Smooth muscle cell (in vitro differentiated cells): ENCODE measurements around the gene SPDYA. TPM values are rescaled to one million over a fixed set of nuclear protein-coding genes. Genes with fewer than 3 reads are reported as not detected.

Experiments
- DNase-seq: peaks from one replicate; lab custom pipeline; 2025; ENCODE audit not compliant: unreplicated experiment; lab: John Stamatoyannopoulos, UW
- H2AFZ ChIP-seq: fragments of 200-600 bp; sonication (generic); 2 replicates; pipeline ENCODE4 v1.6.0; 2016; ENCODE audit warnings: antibody characterized with exemption, low read depth, mild to moderate bottlenecking
- H3F3A ChIP-seq: fragments of 200-600 bp; sonication (generic); 2 replicates; pipeline ENCODE4 v1.6.0; 2017; ENCODE audit warnings: antibody characterized with exemption, low read depth
- H3K27ac ChIP-seq: fragments of 200-600 bp; sonication (generic); 2 replicates; pipeline ENCODE4 v1.5.1; 2016; ENCODE audit warnings: low read depth, mild to moderate bottlenecking
- H3K27me3 ChIP-seq: fragments of 200-600 bp; sonication (generic); 2 replicates; pipeline ENCODE4 v1.6.1; 2016; ENCODE audit warnings: low read depth, mild to moderate bottlenecking
- H3K36me3 ChIP-seq: fragments of 200-600 bp; sonication (generic); 2 replicates; pipeline ENCODE4 v1.5.1; 2016; ENCODE audit warnings: low read depth
- H3K4me1 ChIP-seq: fragments of 200-600 bp; sonication (generic); 2 replicates; pipeline ENCODE4 v1.5.1; 2016; ENCODE audit warnings: low read depth
- H3K4me2 ChIP-seq: fragments of 200-600 bp; sonication (generic); 2 replicates; pipeline ENCODE4 v1.6.0; 2016; ENCODE audit warnings: mild to moderate bottlenecking
- H3K4me3 ChIP-seq: fragments of 200-600 bp; sonication (generic); 2 replicates; pipeline ENCODE4 v1.5.1; 2016; ENCODE audit warnings: mild to moderate bottlenecking
- H3K79me2 ChIP-seq: fragments of 200-600 bp; sonication (generic); 2 replicates; pipeline ENCODE4 v1.6.0; 2016; ENCODE audit warnings: low read depth, mild to moderate bottlenecking
- H3K9ac ChIP-seq: fragments of 200-600 bp; sonication (generic); 2 replicates; pipeline ENCODE4 v1.6.0; 2016; ENCODE audit warnings: low read depth
- H3K9me3 ChIP-seq: fragments of 200-600 bp; sonication (generic); replicated peaks from 2 replicates; pipeline ENCODE4 v1.5.1; 2016; ENCODE audit warnings: low read depth
- H4K20me1 ChIP-seq: fragments of 200-600 bp; sonication (generic); 2 replicates; pipeline ENCODE4 v1.6.0; 2016; ENCODE audit warnings: low read depth
- WGBS: methylation state at CpG from one replicate; pipeline ENCODE4 v1.1.7; 2016; ENCODE audit warnings: low lambda C conversion rate; 5-methylcytosine and 5-hydroxymethylcytosine counted together
- polyA plus RNA-seq: library from polyadenylated mRNA; unstranded; fragments of >200 nt; fragmentation: Nextera tagmentation; extraction: Ambion mirVana; gene quantifications from 2 replicates; pipeline ENCODE4 v1.2.1, GENCODE V29; 2016
- total RNA-seq: library from RNA; depleted of rRNA; stranded (reverse); fragments of >200 nt; gene quantifications from 2 replicates; pipeline ENCODE4 v1.2.3, GENCODE V29; 2014
- TF ChIP-seq, protein P1 (sequence below): fragments of 200-600 bp; sonication (generic); IDR thresholded peaks from 2 replicates; pipeline ENCODE4 v1.5.1; 2017; ENCODE audit warnings: borderline replicate concordance, mild to moderate bottlenecking, antibody characterized with exemption; ENCODE audit not compliant: insufficient read depth, poor library complexity, severe bottlenecking

Gene SPDYA
- total RNA-seq (1.2 and 1.9 TPM in 2 replicates), polyA plus RNA-seq (0.56 and 1.9 TPM in 2 replicates)

DNA sequence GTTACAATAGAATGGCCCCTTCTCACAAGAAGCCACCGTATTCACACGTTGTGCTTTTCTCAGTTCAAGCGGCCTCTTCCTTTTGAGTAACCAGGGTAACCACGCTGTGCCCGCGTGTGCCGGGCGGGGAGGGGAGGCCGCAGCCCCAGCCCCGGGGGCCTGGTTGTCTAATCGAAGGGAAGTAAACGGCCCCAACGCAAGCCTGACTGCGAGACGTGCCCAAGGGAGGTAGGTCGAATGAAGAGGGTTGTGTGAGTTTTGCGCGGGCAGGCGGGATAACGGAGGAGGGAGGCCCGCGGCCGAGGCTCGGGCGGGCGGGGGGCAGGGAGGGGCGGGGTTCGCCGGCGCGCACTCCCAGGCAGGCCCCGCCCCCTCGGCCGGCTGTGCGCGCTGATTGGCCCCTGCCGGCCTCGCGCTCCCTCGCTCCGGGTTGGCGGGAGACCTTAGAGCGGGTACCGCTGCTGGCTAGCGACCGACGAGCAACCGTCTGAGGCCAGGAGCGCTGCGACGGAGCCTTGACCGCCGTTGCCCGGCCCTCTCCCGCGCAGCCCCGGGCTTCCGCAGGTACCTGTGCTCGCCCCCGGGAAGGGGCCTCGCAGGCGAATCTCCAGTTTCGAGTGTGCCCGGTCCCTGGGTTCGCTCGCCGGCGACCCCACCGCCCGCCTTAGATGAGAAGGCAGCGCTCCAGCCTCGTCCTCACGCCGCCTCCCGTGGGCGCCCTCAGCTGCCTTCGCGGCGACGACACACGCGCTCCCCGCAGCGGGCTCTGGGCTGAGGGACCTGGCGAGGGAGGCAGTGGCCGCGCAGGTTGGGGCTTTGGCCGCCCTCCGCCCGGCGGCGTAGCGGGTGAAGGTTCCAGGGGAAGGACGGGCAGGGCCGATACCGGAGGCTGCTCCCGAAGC is at the start of gene SPDYA:
SPDYA (plus strand) TSS at position 451 of the 902 bp plus-strand sequence. CDS start 5,181 bp downstream, outside the sequence.
- H3K79me2 ChIP-seq: no peaks in the 10 kb centered on the region
- no peak within 1 kb of the TSS for H3K9ac ChIP-seq
- no peak within 1 kb of the TSS for H3K27ac ChIP-seq
- no peaks in the 10 kb centered on the region for H3F3A ChIP-seq
- peak within 1 kb of the TSS; percentile 72 for H3K4me3 ChIP-seq
- no peak within 1 kb of the TSS for H2AFZ ChIP-seq
- TF ChIP-seq, protein P1, sequence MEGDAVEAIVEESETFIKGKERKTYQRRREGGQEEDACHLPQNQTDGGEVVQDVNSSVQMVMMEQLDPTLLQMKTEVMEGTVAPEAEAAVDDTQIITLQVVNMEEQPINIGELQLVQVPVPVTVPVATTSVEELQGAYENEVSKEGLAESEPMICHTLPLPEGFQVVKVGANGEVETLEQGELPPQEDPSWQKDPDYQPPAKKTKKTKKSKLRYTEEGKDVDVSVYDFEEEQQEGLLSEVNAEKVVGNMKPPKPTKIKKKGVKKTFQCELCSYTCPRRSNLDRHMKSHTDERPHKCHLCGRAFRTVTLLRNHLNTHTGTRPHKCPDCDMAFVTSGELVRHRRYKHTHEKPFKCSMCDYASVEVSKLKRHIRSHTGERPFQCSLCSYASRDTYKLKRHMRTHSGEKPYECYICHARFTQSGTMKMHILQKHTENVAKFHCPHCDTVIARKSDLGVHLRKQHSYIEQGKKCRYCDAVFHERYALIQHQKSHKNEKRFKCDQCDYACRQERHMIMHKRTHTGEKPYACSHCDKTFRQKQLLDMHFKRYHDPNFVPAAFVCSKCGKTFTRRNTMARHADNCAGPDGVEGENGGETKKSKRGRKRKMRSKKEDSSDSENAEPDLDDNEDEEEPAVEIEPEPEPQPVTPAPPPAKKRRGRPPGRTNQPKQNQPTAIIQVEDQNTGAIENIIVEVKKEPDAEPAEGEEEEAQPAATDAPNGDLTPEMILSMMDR: no peak
- H3K9me3 ChIP-seq: no peaks in the 10 kb centered on the region
- DNase-seq: no peak
- peak within 1 kb of the TSS; percentile 99 for H3K4me2 ChIP-seq
- no peaks in the 10 kb centered on the region for H3K36me3 ChIP-seq
- peaks cover 3% of the 10 kb centered on the region for H4K20me1 ChIP-seq
- H3K4me1 ChIP-seq: no peaks in the 10 kb centered on the region
- WGBS: 7% methylated on average over 72 of the region's 97 CpGs
- no peaks in the 10 kb centered on the region for H3K27me3 ChIP-seq

DNA sequence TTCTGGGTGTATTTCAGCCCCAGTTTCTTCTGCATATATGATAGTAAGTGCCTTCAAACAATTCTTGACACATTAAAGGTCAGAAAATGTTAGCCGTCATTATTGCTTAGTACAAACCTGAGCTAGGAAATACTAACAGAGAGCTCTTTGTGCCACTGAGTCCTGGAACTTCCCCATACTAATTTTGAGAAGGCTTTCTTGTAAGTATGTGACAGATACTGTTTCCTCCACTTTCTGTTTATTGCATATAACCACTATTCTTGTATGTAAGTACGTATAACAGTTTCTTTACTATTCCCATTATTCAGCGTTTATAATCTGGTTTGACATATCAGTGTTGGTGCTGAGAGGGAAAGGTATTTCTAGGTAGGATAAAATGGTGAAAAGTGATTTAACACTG is 49.2 kb upstream of the SPDYA start:
- Histone ChIP-seq H3K79me2 (peaks cover 100% of the 10 kb centered on the region), H3K36me3 (no peaks in the 10 kb centered on the region), H3K9me3 (no peaks in the 10 kb centered on the region), H3F3A (no peaks in the 10 kb centered on the region), H3K9ac (no peak overlapping the region), H3K27ac (no peak overlapping the region), H3K4me1 (peaks cover 12% of the 10 kb centered on the region), H3K4me2 (no peak overlapping the region), H3K27me3 (no peaks in the 10 kb centered on the region), H2AFZ (no peak overlapping the region), H3K4me3 (no peak overlapping the region), H4K20me1 (peaks cover 100% of the 10 kb centered on the region)
- TF ChIP-seq, protein P1: no peak
- 92% methylated on average over 3 of the region's 3 CpGs for WGBS
- no peak for DNase-seq

- H3K4me2 ChIP-seq: peak overlapping the region; percentile 28
- H4K20me1 ChIP-seq: peaks cover 100% of the 10 kb centered on the region
- H3K9me3 ChIP-seq: no peaks in the 10 kb centered on the region
- H3K4me1 ChIP-seq: peaks cover 5% of the 10 kb centered on the region
- H3K79me2 ChIP-seq: peaks cover 100% of the 10 kb centered on the region
- H3K27ac ChIP-seq: peak overlapping the region; percentile 17
- WGBS: 78% methylated on average over 8 of the region's 8 CpGs
- no peaks in the 10 kb centered on the region for H3K36me3 ChIP-seq
- no peaks in the 10 kb centered on the region for H3F3A ChIP-seq
- TF ChIP-seq, protein P1: no peak
- H2AFZ ChIP-seq: no peak overlapping the region
- DNase-seq: no peak
- no peak overlapping the region for H3K9ac ChIP-seq
- H3K27me3 ChIP-seq: no peaks in the 10 kb centered on the region
- H3K4me3 ChIP-seq: no peak overlapping the region
These were observed 45.5 kb upstream of the SPDYA start for GRCh38 chr2:28764909-28765711.
